GM18505 (cell line): ENCODE results near the gene SPDYE8.
"Not testable (repeated sequence)": the region's sequence is repeated elsewhere in the genome, so short reads cannot be mapped to it uniquely, and the experiment has no call there.

Source experiments
- ATAC-seq: cut with Tn5 transposase; IDR thresholded peaks from one replicate; pipeline ENCODE4 v1.9.1; 2021; ENCODE audit not compliant: unreplicated experiment
- POLR2A ChIP-seq: IDR thresholded peaks from 4 replicates; pipeline ENCODE4 v1.6.1; 2011; ENCODE audit warnings: borderline replicate concordance; ENCODE audit not compliant: insufficient read depth, insufficient read length; ENCODE audit errors: extremely low read depth

Gene SPDYE8

GRCh38 chr7:73029666-73030065, at the start of gene SPDYE8:
SPDYE8 (minus strand) TSS chr7:73029766; CDS start chr7:73027966, 1,800 bp downstream.
- ATAC-seq, result not testable (repeated sequence)

DNA sequence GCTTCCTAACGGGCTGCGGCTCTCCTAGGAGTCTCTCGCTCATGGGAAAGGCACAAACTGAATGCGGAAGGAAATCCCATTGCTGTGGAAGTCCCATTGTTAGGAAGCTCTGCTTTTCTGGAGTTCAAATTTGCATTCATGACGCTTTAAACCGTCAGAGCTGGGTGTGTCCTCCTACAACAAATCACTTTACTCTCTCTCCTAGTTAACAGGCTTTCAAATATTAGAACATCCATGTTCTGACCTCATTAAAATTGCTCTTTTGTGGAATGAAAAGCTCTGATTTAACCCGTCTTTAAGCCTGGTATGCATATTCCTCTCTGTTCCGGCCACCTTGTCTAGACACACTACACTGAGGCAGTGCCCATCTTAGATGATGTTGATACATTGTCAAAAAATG, 28.2 kb upstream of the SPDYE8 start, which contains the start of gene SPDYE11:
Gene SPDYE11 (minus strand): TSS at position 101 of the 400 bp plus-strand sequence. CDS start 1,800 bp downstream, outside the sequence.
- ATAC-seq, result not testable (repeated sequence)

- not testable (repeated sequence) for ATAC-seq
Measured at GRCh38 chr7:73006491-73006890, 23.1 kb downstream of the SPDYE8 start.

GRCh38 chr7:73005693-73006447, 23.7 kb downstream of the SPDYE8 start:
- peak; percentile 70 for ATAC-seq
- peak; percentile 74 for TF ChIP-seq POLR2A

- ATAC-seq, result peak; percentile 75
Measured at GRCh38 chr7:73005356-73005692, 24.2 kb downstream of the SPDYE8 start.

- ATAC-seq, result not testable (repeated sequence)
Measured at GRCh38 chr7:72997887-72998468, 31.6 kb downstream of the SPDYE8 start.

DNA sequence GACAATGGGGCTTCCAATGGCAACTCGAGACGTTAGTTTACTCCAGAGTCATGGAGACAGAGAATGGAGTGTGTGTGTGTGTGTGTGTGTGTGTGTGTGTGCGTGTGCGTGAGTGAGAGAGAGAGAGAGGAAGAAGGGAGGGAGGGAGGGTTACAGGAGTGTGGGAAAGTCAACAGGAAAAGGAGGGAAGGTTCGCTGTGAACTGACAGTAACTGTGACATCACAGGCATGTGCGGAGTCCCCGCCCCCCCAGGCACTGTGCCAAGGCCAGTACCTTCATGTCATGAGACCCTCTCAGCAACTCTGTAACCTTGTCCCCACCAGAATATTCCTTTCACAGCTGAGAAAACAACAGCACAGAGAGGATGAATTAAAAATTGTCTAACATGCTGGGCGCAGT, 32.1 kb downstream of the SPDYE8 start:
- ATAC-seq, result not testable (repeated sequence)

DNA sequence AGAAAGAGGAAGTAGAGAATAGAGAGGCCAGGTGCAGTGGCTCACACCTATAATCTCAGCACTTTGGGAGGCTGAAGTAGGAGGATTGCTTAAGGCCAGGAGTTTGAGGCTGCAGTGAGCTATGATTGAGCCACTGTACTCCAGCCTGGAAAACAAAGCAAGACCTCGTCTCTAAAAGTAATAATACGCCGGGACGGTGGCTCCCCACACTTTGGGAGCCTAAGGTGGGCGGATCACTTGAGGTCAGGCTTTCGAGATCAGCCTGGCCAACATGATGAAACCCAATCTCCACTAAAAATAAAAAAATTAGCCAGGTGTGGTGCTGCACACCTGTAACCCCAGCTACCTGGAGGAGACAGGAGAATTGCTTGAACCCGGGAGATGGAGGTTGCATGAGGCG, 34.1 kb downstream of the SPDYE8 start:
- not testable (repeated sequence) for ATAC-seq

GRCh38 chr7:72990146-72990913, 39.2 kb downstream of the SPDYE8 start:
- not testable (repeated sequence) for ATAC-seq

- not testable (repeated sequence) for ATAC-seq
Measured at GRCh38 chr7:72982084-72982483, 47.5 kb downstream of the SPDYE8 start.

- not testable (repeated sequence) for ATAC-seq
Measured at GRCh38 chr7:72980382-72980781, 49.2 kb downstream of the SPDYE8 start.

- not testable (repeated sequence) for ATAC-seq
Measured at GRCh38 chr7:72976434-72976833, 53.1 kb downstream of the SPDYE8 start.

DNA sequence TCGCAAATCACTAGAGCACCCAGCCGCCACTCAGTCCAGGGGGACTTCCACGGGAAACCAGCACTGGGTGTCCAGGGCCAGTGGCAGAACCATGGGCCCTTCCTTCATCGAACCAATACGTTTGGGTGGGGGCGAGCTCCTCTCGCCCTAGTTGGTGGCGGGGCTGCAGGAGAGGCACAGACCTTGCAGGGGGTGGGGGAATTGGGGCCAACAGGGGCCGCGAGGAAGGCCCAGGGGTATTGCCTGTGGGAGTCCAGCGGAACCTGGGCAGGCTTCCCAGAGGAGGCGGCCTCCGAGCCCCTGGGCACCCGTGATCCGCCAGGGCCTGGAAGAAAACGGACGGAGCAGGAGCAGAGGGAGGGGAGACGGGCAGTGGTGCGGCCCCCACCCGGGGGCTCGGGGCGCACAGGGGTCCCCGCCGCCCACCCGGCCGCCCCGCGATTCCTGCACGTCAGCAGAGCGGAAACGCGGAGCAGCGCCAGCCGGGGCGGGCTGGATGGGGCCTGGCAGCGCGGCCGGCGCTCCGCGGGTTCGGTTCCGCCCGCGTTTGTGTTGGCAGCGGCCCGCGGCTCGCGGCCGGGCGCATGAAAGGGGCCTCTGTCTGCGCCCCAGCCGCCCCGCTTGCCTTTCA, 53.8 kb downstream of the SPDYE8 start:
- ATAC-seq, result not testable (repeated sequence)

DNA sequence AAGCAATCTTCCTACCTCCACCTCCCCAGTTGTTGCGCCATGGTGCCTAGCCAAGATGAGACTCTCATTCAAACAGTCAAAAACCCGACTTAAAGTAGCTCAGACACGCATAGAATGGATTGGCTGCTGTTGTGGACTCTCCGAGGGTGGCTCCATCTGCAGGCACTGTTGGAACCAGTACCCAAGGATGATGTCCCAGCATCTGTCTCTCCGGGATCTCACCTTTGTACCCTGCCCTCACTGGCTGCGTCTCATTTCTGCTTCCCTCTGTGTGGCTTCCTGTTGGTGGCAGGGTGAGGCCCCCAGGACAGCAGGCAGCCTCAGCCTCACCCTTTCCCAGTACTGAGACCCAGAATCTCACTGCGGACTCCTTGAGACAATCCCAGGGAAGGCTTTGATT, 54.8 kb downstream of the SPDYE8 start:
- not testable (repeated sequence) for ATAC-seq

DNA sequence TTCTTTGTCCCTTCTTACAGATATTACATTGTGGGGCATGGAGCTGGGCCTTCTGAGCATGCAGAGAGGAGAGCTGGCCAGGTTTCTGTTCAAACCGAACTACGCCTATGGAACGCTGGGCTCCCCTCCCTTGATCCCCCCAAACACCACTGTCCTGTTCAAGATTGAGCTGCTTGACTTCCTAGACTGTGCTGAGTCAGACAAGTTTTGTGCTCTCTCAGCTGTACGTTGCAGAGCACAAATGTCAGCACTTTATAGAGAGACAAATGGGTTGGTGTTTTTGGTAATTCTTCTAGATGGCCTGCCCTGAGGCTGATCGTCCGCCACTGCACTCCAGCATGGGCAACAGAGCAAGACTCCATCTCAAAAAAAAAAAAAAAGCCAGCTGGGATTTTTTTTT, 58.1 kb downstream of the SPDYE8 start:
- ATAC-seq, result not testable (repeated sequence)
